ENCODE measurements around the gene ZNF311. TPM values are rescaled to one million over a fixed set of nuclear protein-coding genes. Genes with fewer than 3 reads are reported as not detected.

The ZNF311 gene
- total and polyA plus RNA-seq, 9 of the 15 experiments (the other 6 are each of a cell fraction or from before 2014, with no cell fraction given): 5.1 to 10.0 (median 7.5) TPM

- TF ChIP-seq MLX (CRISPR knock-in tag; conservative IDR thresholded peaks at IDR 0.05): no peak
- no peak for TF ChIP-seq DMBX1 (CRISPR knock-in tag; IDR thresholded peaks at IDR 0.05; ENCODE audit: borderline replicate concordance)
- TF ChIP-seq ZNF280A (IDR thresholded peaks at IDR 0.05; ENCODE audit: low read depth, partially characterized antibody): no peak
- no peak; the same call in 1 of the 2 replicates for TF ChIP-seq CBFA2T3 (IDR thresholded peaks at IDR 0.05)
- TF ChIP-seq EWSR1 (IDR thresholded peaks at IDR 0.05; ENCODE audit: borderline replicate concordance, low read depth, partially characterized antibody): no peak
- no peak for TF ChIP-seq FOXK2 (conservative IDR thresholded peaks at IDR 0.05 in 1 of 2, IDR thresholded peaks at IDR 0.05 in 1 of 2; ENCODE audit: low read depth in 2 of 2)
- no peak for TF ChIP-seq FIP1L1 (IDR thresholded peaks at IDR 0.05; ENCODE audit: low read depth, low read length, poor library complexity, severe bottlenecking)
- TF ChIP-seq HDAC2 (IDR thresholded peaks at IDR 0.05): no peak
- 0 out of 4 replicates have a peak, but pooled peaks of 1 of the 2 experiments have one; percentile 52 for TF ChIP-seq TEAD1 (CRISPR knock-in tag; IDR thresholded peaks at IDR 0.05)
- TF ChIP-seq NONO (IDR thresholded peaks at IDR 0.05; ENCODE audit: low read depth in 2 of 2, low read length in 1 of 2): no peak
- TF ChIP-seq WHSC1 (IDR thresholded peaks at IDR 0.05; ENCODE audit: low read length): no peak
- no peak for TF ChIP-seq MED1 (CRISPR knock-in tag; IDR thresholded peaks at IDR 0.05; ENCODE audit: borderline replicate concordance)
- no peak for TF ChIP-seq MLLT1 (IDR thresholded peaks at IDR 0.05)
- peak; percentile 61; the same call in 1 of the 2 replicates for TF ChIP-seq MYC (IDR thresholded peaks at IDR 0.05; ENCODE audit: low read depth, low read length)
- TF ChIP-seq MYC (CRISPR knock-in tag; IDR thresholded peaks at IDR 0.05; ENCODE audit: borderline replicate concordance, low read depth): no peak
- no peak for TF ChIP-seq ZNF277 (CRISPR knock-in tag; IDR thresholded peaks at IDR 0.05; ENCODE audit: borderline replicate concordance)
- no peak for TF ChIP-seq NFIX (CRISPR knock-in tag; IDR thresholded peaks at IDR 0.05; ENCODE audit: low read depth)
- TF ChIP-seq ZBTB34 (CRISPR knock-in tag; IDR thresholded peaks at IDR 0.05): no peak
- no peak for TF ChIP-seq ZNF764 (CRISPR knock-in tag; IDR thresholded peaks at IDR 0.05; ENCODE audit: low read depth)
- no peak for TF ChIP-seq RBM25 (IDR thresholded peaks at IDR 0.05; ENCODE audit: low read depth, low read length, severe bottlenecking)
- no peak for TF ChIP-seq ZNF57 (CRISPR knock-in tag; IDR thresholded peaks at IDR 0.05)
Observed at GRCh38 chr6:28988536-28989311, 16.4 kb downstream of the ZNF311 start (continued).
